Activated CD4-positive, alpha-beta T cell treated with anti-CD3 and anti-CD28 coated beads for 4 hours (primary cell): Measurements from ENCODE around the gene RORB.

Experiments
- DNase-seq, 2 donors: peaks; one replicate each; pipeline ENCODE4 v3.0.0-alpha.2; 2020

Gene RORB

DNA sequence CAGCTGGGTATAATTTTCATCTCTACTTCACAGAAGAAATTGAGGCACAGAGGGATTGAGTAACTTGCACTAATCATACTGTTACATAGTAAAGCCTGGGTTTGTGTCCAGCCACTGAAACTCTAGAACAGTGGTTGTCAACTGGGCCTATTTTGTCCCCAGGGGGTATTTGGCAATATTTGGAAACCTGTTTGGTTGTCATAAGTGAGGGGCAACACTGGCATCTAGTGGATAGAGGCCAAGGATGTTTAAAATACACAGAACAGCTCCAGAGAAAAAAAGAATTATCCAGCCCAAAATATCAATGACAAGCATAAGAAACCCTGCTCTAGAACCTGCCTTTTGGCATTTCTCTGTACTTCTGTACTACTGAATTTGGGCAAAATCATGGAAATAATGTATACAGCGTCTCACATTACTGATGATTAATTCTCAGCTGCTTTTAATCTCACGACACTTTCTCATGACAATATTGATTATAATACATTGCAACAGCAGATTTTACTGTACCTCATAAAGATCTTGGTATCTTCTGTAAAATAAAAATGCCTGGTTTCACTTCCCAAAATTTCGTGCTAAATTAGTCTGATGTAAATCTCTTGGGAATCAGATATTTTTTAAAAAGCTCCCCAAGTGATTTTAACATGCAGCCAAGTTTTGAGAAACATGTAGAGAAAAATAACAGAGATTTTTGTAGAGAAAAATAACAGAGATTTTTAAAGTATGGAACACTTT is 112.7 kb downstream of the RORB start:
- DNase-seq, result no peak

DNA sequence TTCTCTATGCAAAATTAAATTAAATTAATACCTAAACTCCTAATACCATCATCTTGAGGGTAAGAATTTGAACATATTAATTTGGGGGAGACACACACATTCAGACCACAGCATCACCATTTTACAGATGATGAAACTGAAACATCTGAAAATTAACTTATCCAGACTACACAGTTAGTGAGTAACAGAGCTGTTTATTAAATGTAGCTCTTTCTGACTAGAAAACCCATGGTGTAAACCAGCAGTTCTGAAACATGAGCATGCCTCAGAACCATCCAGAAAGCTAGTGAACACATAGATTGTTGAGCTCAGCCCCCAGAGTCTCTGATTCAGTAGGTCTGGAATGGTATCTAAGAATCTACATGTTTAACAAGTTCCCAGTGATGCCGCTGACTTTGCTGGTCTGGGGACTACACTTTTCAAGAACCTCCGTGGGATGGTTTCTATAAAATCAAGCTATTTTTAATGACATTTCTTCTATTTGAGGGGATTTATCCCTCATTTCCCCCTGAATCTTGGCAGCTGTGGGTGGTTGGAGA is 113.5 kb downstream of the RORB start:
- DNase-seq, result no peak

DNA sequence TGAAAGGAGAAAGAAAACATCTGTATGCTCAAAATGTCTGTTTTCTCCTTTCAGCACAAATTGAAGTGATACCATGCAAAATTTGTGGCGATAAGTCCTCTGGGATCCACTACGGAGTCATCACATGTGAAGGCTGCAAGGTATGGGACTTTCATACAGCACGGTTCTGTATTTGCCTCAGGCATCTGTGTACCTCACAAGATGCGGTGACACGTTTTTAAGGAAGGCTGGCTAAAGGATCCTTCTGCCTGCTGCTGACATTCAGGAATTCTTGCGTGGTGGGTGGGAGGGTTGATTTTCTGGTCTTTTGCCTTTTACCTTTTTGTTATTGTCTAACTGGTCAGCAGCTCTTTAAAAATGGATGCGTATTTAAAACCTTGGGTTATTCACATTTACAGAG is 133.1 kb downstream of the RORB start:
- no peak for DNase-seq

DNA sequence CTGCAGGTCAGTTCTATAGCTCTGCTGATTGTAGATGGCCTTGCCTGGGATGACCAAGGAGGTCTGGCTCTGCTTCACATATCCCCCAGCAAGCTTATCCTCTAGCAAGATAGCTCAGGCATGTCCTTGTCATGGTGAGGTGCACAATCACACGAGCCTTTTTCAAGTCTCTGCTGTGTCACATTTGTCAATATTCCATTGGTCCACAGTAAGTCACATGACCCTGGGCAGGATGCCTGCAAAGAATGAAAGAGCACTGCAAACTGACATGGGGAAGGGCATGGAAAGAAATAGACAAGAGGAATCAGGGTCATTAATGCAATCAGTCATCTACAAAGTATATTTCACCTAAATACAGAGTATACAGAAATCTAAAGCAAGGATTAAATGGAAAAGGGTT is 142.0 kb downstream of the RORB start:
- no peak for DNase-seq

- no peak for DNase-seq
These were observed 145.2 kb downstream of the RORB start for GRCh38 chr9:74642376-74642775.

DNA sequence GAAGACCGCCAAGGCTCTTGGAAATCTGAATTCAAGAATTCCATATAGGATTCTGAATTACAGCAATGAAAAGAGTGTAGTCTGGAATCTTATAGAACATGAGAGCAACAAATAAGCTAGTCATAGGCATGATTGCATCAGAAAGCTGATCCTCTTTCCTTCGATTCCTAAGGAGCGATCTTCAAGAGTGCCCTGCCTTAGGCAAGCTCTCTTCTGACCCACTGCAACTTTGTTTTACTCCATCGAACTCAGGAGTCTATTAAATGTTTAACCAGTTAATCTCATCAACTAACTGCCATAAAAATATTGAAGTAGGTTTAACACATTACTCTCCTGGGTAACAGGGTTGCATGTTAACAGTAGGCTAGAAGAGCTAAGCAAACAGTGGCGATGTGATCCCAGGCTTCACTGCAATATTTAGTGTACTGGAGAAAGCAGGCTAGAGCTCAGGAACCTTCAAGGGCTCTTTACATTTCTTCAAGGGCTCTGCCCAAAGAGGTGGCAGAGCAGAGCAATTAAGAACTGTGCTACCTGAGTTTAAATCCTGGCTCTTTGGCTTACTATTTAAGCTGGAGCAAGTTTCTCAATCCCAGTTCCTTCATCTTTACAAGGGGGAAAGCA is 146.3 kb downstream of the RORB start:
- no peak for DNase-seq

GRCh38 chr9:74644023-74644422 is 146.9 kb downstream of the RORB start:
- no peak for DNase-seq

DNA sequence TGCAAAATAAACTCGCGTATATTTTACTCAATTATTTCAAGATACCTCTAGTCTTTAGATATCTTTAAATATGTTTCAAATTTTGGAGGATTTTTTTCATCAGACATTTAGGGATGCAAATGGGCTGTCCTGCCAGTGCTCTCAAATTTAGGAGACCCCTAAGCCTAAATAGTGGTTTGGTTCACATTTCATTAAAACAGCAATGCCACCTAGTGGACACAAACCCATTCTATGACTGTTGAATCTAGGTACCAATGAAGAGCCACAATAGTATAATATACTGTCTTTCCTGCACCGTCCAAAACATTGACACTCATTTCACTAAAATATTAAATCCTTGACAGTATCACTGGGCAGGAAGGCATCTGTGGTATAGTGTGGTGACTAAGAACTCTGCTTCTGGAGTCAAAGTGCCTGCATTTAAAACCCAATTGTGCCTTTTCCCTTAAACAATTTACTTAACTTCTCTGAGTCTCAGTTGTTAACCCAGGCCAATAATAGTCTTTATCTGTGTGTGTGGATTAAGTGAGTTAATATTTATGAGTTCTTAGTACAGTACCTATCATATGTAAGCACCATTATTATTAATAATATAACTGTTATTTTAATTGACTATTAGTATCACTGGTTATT is 148.0 kb downstream of the RORB start:
- DNase-seq, result no peak

DNA sequence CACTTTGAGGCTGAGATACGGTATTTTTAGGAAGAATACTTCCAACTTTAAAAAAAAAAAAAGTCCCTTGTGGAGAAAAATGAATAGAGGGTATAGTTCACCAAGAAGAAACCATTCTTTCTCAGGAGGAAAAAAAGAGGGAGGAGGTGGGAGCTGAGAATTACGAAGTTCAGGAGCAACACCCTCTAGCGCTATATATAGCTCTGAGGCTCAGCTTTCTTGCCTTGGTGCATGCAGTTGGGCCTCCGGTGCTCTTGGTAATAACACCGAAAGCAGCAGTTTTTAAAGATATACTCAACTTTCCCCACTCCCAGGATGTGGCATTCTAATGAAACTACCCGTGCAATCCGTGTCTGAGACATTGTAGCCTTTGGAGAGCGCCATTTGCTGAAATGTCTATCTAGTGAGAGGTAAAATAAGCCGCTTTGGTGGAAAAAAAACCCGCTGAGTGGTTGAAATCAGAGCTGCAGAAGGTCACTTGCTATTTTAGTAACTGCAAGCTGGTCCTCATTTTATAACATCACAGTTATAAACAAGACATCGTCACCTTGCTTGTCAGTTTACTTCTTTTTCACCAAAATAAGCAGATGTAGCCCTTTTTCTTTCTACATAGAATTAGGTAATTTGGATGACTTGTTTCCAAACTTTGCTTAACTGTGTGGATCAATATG is 156.4 kb downstream of the RORB start:
- DNase-seq, result no peak

- DNase-seq, result no peak
These were observed 165.5 kb downstream of the RORB start for GRCh38 chr9:74662674-74663073.

- DNase-seq, result no peak
These were observed 166.3 kb downstream of the RORB start for GRCh38 chr9:74663439-74663838.

GRCh38 chr9:74666625-74667316 is 169.6 kb downstream of the RORB start:
- no peak for DNase-seq

DNA sequence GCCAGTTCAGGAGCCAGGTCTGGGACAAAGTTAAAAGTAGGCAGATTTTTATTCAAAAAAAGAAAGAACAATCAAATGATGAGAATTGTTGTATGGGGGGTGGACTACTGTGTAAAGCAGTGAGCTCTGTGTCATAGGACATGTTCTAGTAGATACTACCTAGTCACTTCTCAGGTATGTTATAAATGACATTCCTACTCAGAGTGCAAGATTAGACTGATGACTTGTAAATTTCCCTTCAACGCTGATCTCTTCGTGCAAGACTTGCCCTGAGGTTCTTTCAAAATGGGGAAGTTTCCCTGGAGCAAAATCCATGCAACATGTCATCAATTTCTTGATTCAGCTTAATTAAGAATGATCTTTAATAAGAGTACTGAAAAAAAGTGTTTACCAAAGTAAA is 175.1 kb downstream of the RORB start:
- DNase-seq, result no peak

DNA sequence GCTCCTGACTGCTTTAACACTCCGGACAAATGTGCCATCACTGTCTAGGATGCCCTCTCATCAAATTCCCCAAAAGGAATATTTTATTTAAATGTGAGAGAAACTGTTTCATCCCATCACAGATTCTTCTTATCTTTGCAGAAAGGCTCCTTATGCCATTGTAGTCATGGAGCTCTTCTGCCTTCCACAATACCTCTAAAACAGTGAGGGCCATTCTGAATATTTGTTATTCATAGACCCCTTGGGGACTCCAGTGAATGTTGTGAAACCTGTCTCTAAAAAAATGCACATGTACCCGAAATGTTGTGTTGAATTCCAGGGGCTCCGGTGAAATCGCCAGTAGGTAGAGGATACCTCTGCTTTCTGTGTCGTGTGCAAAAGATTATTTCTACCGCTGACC is 176.9 kb downstream of the RORB start:
- no peak for DNase-seq

DNA sequence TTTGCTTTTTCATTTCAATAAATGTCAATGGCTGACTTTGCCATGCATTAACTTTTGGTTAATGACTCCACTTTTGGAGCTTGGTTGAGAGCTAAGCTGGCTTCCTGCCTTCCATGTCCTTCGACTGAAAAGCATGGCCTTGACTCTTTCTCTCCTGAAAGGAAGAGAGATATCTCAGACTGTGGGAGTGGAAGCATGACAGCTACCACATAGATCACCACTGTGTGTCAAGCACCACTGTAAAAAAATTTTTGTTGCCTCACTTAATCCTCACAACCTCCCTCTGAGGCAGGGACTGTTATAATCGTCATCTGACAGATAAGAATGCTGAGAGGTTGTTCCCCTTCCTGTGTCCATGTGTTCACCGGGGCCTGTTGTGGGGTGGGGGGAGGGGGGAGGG is 184.8 kb downstream of the RORB start:
- no peak for DNase-seq

GRCh38 chr9:74683322-74683721 is 186.2 kb downstream of the RORB start:
- no peak for DNase-seq

DNA sequence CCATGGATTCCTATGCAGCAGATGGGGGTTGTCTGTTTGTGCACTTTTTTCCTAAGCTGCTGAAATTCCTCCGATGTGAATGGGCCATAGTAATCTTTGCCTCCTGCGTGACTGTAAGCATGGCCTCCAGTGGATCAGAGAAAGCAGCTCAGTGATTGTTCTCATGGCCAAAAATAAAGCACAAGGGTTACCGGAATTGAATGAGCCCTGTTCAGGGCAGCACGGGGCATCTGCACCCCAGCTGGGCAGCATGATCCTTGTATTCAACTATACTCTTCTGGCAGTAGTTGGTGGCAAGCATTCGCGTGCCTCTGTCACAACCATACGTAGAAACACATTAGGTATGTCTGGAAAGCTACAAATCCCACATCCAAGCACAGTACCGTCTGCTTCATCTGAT is 193.9 kb downstream of the RORB start:
- no peak for DNase-seq

DNA sequence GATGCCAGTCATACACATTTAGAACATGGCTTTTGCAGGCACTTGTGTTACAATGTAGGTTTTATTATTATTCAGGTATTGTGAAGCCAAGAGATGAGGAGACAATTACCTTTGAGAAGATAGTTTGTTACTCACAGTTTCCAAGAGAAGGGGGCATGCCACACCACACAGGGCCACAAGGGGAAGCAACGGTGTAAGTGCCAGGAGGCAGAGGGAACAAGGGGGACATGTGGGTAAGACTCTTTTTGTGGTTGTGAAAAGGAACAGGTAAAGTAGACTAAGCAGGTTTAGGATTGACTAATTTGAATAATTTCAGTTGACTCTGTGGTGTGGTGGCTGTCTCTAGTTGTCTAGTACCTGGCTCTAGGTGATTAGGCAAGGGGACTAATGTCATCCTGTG is 199.4 kb downstream of the RORB start:
- DNase-seq, result no peak

DNA sequence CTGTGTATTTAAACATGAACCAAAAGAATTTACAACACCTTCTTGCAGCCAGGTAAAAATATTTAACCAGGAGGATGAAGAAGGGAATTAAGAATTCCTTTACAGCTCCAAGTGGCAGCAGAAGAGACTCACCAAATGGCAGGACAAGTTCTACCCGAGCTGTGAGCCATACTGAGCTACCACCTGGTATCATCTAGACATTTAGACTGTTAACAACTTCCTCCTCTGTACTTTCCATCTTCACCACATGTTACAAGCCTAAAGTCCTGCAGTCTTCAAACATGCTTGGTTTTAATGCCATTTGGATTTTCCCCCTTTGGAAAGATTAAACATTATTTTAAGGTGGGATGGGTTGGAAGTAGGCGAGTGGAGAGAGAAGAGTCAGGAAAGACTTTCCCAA is 200.4 kb downstream of the RORB start:
- DNase-seq, result no peak

DNA sequence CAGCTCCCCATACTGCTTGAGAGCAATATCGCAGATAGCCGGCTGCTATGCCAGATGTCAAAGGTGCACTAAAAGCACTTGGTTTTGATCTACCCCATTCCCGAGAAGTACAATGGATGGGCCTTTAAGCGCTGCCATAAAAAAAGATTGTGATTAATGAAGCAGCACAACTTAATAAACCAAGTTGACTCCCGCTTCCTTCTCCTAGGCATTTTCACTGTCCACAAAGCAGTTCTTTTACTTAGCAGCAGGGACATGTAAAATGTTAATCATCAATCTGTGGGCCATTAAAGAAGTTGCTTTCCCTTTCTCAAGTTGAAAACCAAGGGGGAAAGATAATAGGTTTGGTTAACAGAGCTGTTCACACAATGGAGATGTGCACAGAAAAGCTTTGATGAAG is 214.2 kb downstream of the RORB start:
- DNase-seq, result no peak

DNA sequence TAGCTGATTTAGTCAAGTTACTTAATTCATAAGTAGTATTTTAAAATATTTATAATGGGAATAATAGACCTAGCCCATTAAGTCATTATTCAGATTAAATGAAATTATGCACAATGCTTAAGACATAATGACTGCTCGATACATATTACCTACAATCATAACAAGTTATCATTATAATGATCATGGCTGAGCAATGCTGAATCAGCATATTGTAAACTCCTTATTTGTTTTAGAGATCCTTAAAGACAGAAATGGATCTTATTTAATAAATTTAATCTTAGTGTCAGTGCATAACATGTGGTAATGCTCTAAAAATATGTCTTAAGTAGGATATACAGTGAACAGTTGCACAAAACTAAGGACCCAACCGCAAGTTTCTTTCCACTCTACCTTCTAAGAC is 221.6 kb downstream of the RORB start:
- DNase-seq, result no peak

DNA sequence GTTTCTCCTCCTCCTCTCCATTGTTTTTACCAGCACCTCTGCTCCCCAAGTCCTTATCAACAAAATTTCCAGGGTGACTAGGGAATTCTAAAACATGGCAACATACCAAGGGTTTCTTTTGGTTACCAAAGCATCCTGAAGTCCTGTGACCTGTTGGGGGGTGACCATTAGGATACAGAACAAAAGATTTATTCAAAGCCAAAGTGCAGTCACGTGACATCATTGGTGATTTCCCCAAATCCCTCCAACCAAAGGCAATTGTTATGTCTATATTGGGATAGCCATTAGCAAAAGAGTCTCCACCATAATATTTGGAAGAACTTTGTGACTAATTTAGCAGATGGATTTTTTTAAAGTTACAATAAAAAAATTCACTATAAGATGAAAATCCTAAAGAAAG is 222.2 kb downstream of the RORB start:
- DNase-seq, result no peak
